ENCODE measurements around the gene TNPO1. TPM values are rescaled to one million over a fixed set of nuclear protein-coding genes. Genes with fewer than 3 reads are reported as not detected.
"Not testable (repeated sequence)": the region's sequence is repeated elsewhere in the genome, so short reads cannot be mapped to it uniquely, and the experiment has no call there.

Gene TNPO1
- total RNA-seq, 1 experiment from 2014 or later: 163 TPM

GRCh38 chr5:72934953-72935725, 118.7 kb downstream of the TNPO1 start:
- DNase-seq (ENCODE audit: low spot score): not testable (repeated sequence)

- DNase-seq (ENCODE audit: low spot score): no peak
Observed at GRCh38 chr5:72936893-72937292, 120.4 kb downstream of the TNPO1 start.

- no peak for DNase-seq (ENCODE audit: low spot score)
Observed at GRCh38 chr5:72937517-72938061, 121.1 kb downstream of the TNPO1 start.

- no peak for DNase-seq (ENCODE audit: low spot score)
Observed at GRCh38 chr5:72938206-72938605, 121.7 kb downstream of the TNPO1 start.

- DNase-seq (ENCODE audit: low spot score): no peak
Observed at GRCh38 chr5:72940082-72940481, 123.6 kb downstream of the TNPO1 start.

- DNase-seq (ENCODE audit: low spot score): no peak
Observed at GRCh38 chr5:72943307-72943706, 126.8 kb downstream of the TNPO1 start.

GRCh38 chr5:72947498-72947897, 131.0 kb downstream of the TNPO1 start:
- DNase-seq (ENCODE audit: low spot score): no peak

- DNase-seq (ENCODE audit: low spot score): no peak
Observed at GRCh38 chr5:72949481-72949880, 133.0 kb downstream of the TNPO1 start.

- no peak for DNase-seq (ENCODE audit: low spot score)
Observed at GRCh38 chr5:72951671-72952468, 135.4 kb downstream of the TNPO1 start.

GRCh38 chr5:72954389-72954788, 137.9 kb downstream of the TNPO1 start:
- no peak for DNase-seq (ENCODE audit: low spot score)

- no peak for DNase-seq (ENCODE audit: low spot score)
Observed at GRCh38 chr5:72955143-72955767, 138.8 kb downstream of the TNPO1 start.

GRCh38 chr5:72955768-72956323, 139.4 kb downstream of the TNPO1 start, which contains the start of gene FCHO2:
Gene FCHO2 (plus strand): TSS chr5:72956041. CDS start chr5:72956097, 56 bp downstream.
- peak; percentile 95 for DNase-seq (ENCODE audit: low spot score)

GRCh38 chr5:72956324-72957140, 140.1 kb downstream of the TNPO1 start:
- peak; percentile 14 for DNase-seq (ENCODE audit: low spot score)

- DNase-seq (ENCODE audit: low spot score): no peak
Observed at GRCh38 chr5:72957337-72957736, 140.9 kb downstream of the TNPO1 start.

- DNase-seq (ENCODE audit: low spot score): no peak
Observed at GRCh38 chr5:72959257-72959656, 142.8 kb downstream of the TNPO1 start.

Other genes with a start within 250 kb of the TNPO1 start
- gene FCHO2, start 139.4 kb downstream of the TNPO1 start, total RNA-seq (2014; rRNA removed; shearing (Covaris generic)): 2.4 and 4.1 TPM in 2 replicates

Measured in H4 (cell line).